HepG2 (cell line): ENCODE results near the gene BRIP1. TPM values are rescaled to one million over a fixed set of nuclear protein-coding genes. Genes with fewer than 3 reads are reported as not detected.

Experiments
- AFF4 ChIP-seq: sonication (generic); formaldehyde crosslinking; IDR thresholded peaks from 2 replicates; pipeline ENCODE4 v1.4.0; 2020; ENCODE audit warnings: missing genetic modification reagents
- CBX1 ChIP-seq: IDR thresholded peaks from one replicate; pipeline ENCODE4 v1.6.1; 2016; ENCODE audit warnings: antibody characterized with exemption, low read depth
- FOSL1 ChIP-seq: sonication (generic); formaldehyde crosslinking; IDR thresholded peaks from 2 replicates; pipeline ENCODE4 v1.9.0; 2021; ENCODE audit warnings: missing genetic modification reagents, borderline replicate concordance
- KLF12 ChIP-seq: sonication (generic); formaldehyde crosslinking; IDR thresholded peaks from 2 replicates; pipeline ENCODE4 v1.4.0; 2020; ENCODE audit warnings: missing genetic modification reagents, borderline replicate concordance
- MYC ChIP-seq: sonication (generic); formaldehyde crosslinking; IDR thresholded peaks from 2 replicates; pipeline ENCODE4 v1.9.0; 2021; ENCODE audit warnings: missing genetic modification reagents, borderline replicate concordance
- NBN ChIP-seq: fragments of 450-650 bp; conservative IDR thresholded peaks from 2 replicates; pipeline ENCODE4 v1.6.1; 2017
- NFKB2 ChIP-seq: sonication (generic); formaldehyde crosslinking; IDR thresholded peaks from 2 replicates; pipeline ENCODE4 v1.4.0; 2020; ENCODE audit warnings: missing genetic modification reagents, borderline replicate concordance
- PCBP1 ChIP-seq: fragments of 200-400 bp; formaldehyde crosslinking; IDR thresholded peaks from 2 replicates; pipeline ENCODE4 v1.6.1; 2017; ENCODE audit warnings: mild to moderate bottlenecking, low read depth, low read length, borderline replicate concordance
- SKI ChIP-seq: fragments of 450-650 bp; IDR thresholded peaks from one replicate; pipeline ENCODE4 v1.6.1; 2018; ENCODE audit warnings: mild to moderate bottlenecking; ENCODE audit not compliant: partially characterized antibody
- SOX6 ChIP-seq, 2 experiments: fragments of 450-650 bp in 1 of 2; sonication (generic) in 1 of 2; formaldehyde crosslinking in 1 of 2; IDR thresholded peaks; 2 replicates each; pipeline versions ENCODE4 v1.4.0 to v1.6.1; 2017 to 2020; ENCODE audit warnings: antibody characterized with exemption in 1 of 2, mild to moderate bottlenecking in 1 of 2, missing genetic modification reagents in 1 of 2
- SRSF4 ChIP-seq: fragments of 200-400 bp; formaldehyde crosslinking; IDR thresholded peaks from one replicate; pipeline ENCODE4 v1.6.1; 2018; ENCODE audit warnings: mild to moderate bottlenecking, low read depth, low read length, moderate library complexity; ENCODE audit not compliant: poor library complexity, severe bottlenecking
- TAF15 ChIP-seq: fragments of 200-400 bp; formaldehyde crosslinking; IDR thresholded peaks from one replicate; pipeline ENCODE4 v1.6.1; 2018; ENCODE audit warnings: mild to moderate bottlenecking, low read depth, low read length; ENCODE audit not compliant: poor library complexity, severe bottlenecking
- TRIM22 ChIP-seq: fragments of 450-650 bp; IDR thresholded peaks from 2 replicates; pipeline ENCODE4 v1.6.1; 2017
- WIZ ChIP-seq: sonication (generic); formaldehyde crosslinking; IDR thresholded peaks from 2 replicates; pipeline ENCODE4 v1.5.1; 2020; ENCODE audit warnings: mild to moderate bottlenecking, missing genetic modification reagents
- YY1 ChIP-seq: IDR thresholded peaks from 2 replicates; pipeline ENCODE4 v1.6.1; 2011; ENCODE audit warnings: low read length, low read depth, moderate library complexity, mild to moderate bottlenecking; ENCODE audit not compliant: insufficient read depth, insufficient replicate concordance
- ZBTB37 ChIP-seq: sonication (generic); formaldehyde crosslinking; IDR thresholded peaks from 2 replicates; pipeline ENCODE4 v1.4.0; 2020; ENCODE audit warnings: mild to moderate bottlenecking, missing genetic modification reagents
- ZFP91 ChIP-seq: sonication (generic); formaldehyde crosslinking; IDR thresholded peaks from 2 replicates; pipeline ENCODE4 v1.9.0; 2022; ENCODE audit warnings: missing genetic modification reagents, mild to moderate bottlenecking, borderline replicate concordance
- ZNF124 ChIP-seq: sonication (generic); formaldehyde crosslinking; IDR thresholded peaks from 2 replicates; pipeline ENCODE4 v1.4.0; 2020; ENCODE audit warnings: missing genetic modification reagents
- ZNF326 ChIP-seq: sonication (generic); formaldehyde crosslinking; IDR thresholded peaks from 2 replicates; pipeline ENCODE4 v1.4.0; 2020; ENCODE audit warnings: missing genetic modification reagents, borderline replicate concordance
- ZNF33A ChIP-seq: sonication (generic); formaldehyde crosslinking; IDR thresholded peaks from 2 replicates; pipeline ENCODE4 v1.5.1; 2020; ENCODE audit warnings: missing genetic modification reagents, mild to moderate bottlenecking, moderate library complexity, borderline replicate concordance
- ZNF33B ChIP-seq: sonication (generic); formaldehyde crosslinking; IDR thresholded peaks from 2 replicates; pipeline ENCODE4 v1.5.1; 2020; ENCODE audit warnings: mild to moderate bottlenecking, missing genetic modification reagents
- ZNF547 ChIP-seq: sonication (generic); formaldehyde crosslinking; IDR thresholded peaks from 2 replicates; pipeline ENCODE4 v1.5.1; 2020; ENCODE audit warnings: mild to moderate bottlenecking, missing genetic modification reagents
- ZNF709 ChIP-seq: sonication (generic); formaldehyde crosslinking; IDR thresholded peaks from 2 replicates; pipeline ENCODE4 v1.5.0; 2020; ENCODE audit warnings: mild to moderate bottlenecking, missing genetic modification reagents
- polyA plus RNA-seq, 8 experiments: library from polyadenylated mRNA; depleted of rRNA in 3 of 8; stranded (reverse) in 7 of 8; unstranded in 1 of 8; fragments of >200 nt; fragmentation: Illumina TruSeq in 4 of 8; extraction: Trizol in 4 of 8; gene quantifications; 2 replicates each; pipeline versions ENCODE4 v1.2.1 to v1.2.3, GENCODE V29; 2011 to 2016; ENCODE audit warnings: low read depth in 4 of 8, missing spikeins in 1 of 8, mixed read lengths in 1 of 8; ENCODE audit not compliant: insufficient read depth in 1 of 8
- total RNA-seq, 5 experiments: library from RNA; depleted of rRNA; stranded (reverse); fragments of >200 nt; fragmentation: Illumina TruSeq; extraction: Trizol; gene quantifications; 2 replicates each; pipeline ENCODE4 v1.2.3, GENCODE V29; 2016; ENCODE audit warnings: low read depth in 1 of 5

Gene BRIP1
- total and polyA plus RNA-seq, 2 of the 13 experiments (the other 11 are each of a cell fraction or from before 2014, with no cell fraction given): 3.8 to 27.7 TPM

GRCh38 chr17:61863801-61864126 lies 436 bp upstream of the BRIP1 start (continued):
- TF ChIP-seq ZNF326 (CRISPR knock-in tag) (0 out of 2 replicates have a peak, but pooled peaks have one; percentile 45), TAF15 (no peak), SKI (no peak), AFF4 (CRISPR knock-in tag) (no peak), WIZ (CRISPR knock-in tag) (no peak), ZNF709 (CRISPR knock-in tag) (0 out of 2 replicates have a peak, but pooled peaks have one; percentile 11), MYC (CRISPR knock-in tag) (no peak), YY1 (no peak), NBN (no peak), KLF12 (no peak), TRIM22 (no peak), ZBTB37 (CRISPR knock-in tag) (no peak), ZNF33B (CRISPR knock-in tag) (no peak), ZNF547 (CRISPR knock-in tag) (0 out of 2 replicates have a peak, but pooled peaks have one; percentile 5), PCBP1 (no peak), ZNF33A (CRISPR knock-in tag) (peak; percentile 66; the same call in 1 of the 2 replicates), ZNF124 (CRISPR knock-in tag) (peak; percentile 31; the same call in 1 of the 2 replicates), CBX1 (no peak), NFKB2 (CRISPR knock-in tag) (no peak), SOX6 (IDR thresholded peaks at IDR 0.05) (no peak), SOX6 (CRISPR knock-in tag; IDR thresholded peaks at IDR 0.05) (peak; percentile 7; the same call in 1 of the 2 replicates), ZFP91 (no peak), SRSF4 (no peak), FOSL1 (CRISPR knock-in tag) (no peak)
